Activated CD8-positive, alpha-beta T cell treated with anti-CD3 and anti-CD28 coated beads for 36 hours (primary cell): ENCODE results near the gene ANKRD23. TPM values are rescaled to one million over a fixed set of nuclear protein-coding genes. Genes with fewer than 3 reads are reported as not detected.

Source experiments
- ATAC-seq: fragments of 200-7000 bp; cut with Tn5 transposase; one replicate; pipeline ENCODE4 v1.10.0; 2021; ENCODE audit warnings: mild to moderate bottlenecking, moderate library complexity
- CTCF ChIA-PET: fragments of 350-600 bp; sonication (Branson Sonifier 250); formaldehyde crosslinking; loops from one replicate; lab custom pipeline; 2021; ENCODE audit warnings: antibody characterized with exemption; lab: Charles Lee
- POLR2A ChIA-PET: fragments of 350-600 bp; sonication (Branson Sonifier 250); formaldehyde crosslinking; loops from one replicate; lab custom pipeline; 2021; ENCODE audit warnings: antibody characterized with exemption; lab: Charles Lee
- DNase-seq: peaks from one replicate; pipeline ENCODE4 v3.0.0-alpha.2; 2020
- H3K27ac Mint-ChIP-seq: one replicate; pipeline ENCODE4 v1.8.0; 2021; ENCODE audit warnings: mild to moderate bottlenecking, mixed read lengths
- H3K27me3 Mint-ChIP-seq: one replicate; pipeline ENCODE4 v1.8.0; 2021; ENCODE audit warnings: mixed read lengths
- H3K36me3 Mint-ChIP-seq: one replicate; pipeline ENCODE4 v1.8.0; 2021; ENCODE audit warnings: low read depth, mixed read lengths
- H3K4me1 Mint-ChIP-seq: one replicate; pipeline ENCODE4 v1.8.0; 2021; ENCODE audit warnings: low read depth, mixed read lengths
- H3K4me3 Mint-ChIP-seq: one replicate; pipeline ENCODE4 v1.8.0; 2021; ENCODE audit warnings: mild to moderate bottlenecking, moderate library complexity, mixed read lengths
- H3K9me3 Mint-ChIP-seq: one replicate; pipeline ENCODE4 v1.8.0; 2021; ENCODE audit warnings: mixed read lengths
- intact Hi-C: fragments of 100-400 bp; cut with micrococcal nuclease; formaldehyde crosslinking; loops from one replicate; pipeline ENCODE4 v1.10.0; 2022
- total RNA-seq, 2 experiments: library from RNA; stranded (reverse); gene quantifications; one replicate each; pipeline ENCODE4 v1.2.3, GENCODE V29; 2021
- TF ChIP-seq, protein P1 (sequence below): fragments of 200-600 bp; IDR thresholded peaks from one replicate; pipeline ENCODE4 v1.8.0; 2022; ENCODE audit warnings: antibody characterized with exemption, mild to moderate bottlenecking

Gene ANKRD23
- total RNA-seq, 2 experiments from 2014 or later = 5.3 to 5.7 TPM

DNA sequence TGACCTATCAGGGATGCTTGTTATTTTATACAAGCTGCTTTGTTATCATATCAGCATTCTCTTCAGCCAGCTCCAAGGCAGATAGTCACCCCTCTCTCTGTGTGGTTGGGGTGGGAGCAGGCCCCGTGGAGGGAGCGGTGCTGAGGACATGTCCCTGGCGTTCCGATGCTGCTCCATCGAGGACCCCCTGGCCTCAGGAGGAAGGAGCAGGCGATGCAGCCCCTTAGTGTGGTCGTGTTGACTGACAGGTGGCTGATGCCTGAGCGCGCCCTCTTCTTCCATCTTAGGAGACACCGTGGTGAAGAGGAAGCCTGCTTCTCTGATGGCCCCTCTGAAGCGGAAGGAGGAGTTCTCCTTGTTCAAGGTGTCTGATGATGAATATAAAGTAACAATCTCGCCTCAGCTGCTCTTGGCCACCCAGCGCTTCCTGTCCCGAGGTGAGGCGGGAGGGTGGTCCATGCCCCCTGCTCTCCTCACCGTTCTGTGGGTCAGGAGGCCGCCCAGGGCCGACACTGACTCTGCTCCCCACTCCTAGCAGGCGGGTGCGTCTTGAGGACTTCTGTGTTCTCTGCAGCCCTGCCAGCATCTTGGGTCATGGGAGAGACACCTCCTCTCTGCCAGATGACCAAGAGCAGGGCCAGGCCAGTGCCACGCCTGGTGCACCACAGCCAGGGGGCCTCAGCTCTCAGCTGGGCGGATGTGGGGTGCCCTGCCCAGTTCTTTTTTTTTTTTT is 17.1 kb downstream of the ANKRD23 start:
- no peak for ATAC-seq
- POLR2A ChIA-PET = no interaction called here
- no peak overlapping the region for H3K27ac Mint-ChIP-seq
- H3K27me3 Mint-ChIP-seq = no peaks in the 10 kb centered on the region
- peaks cover under 1% of the 10 kb centered on the region for H3K4me1 Mint-ChIP-seq
- H3K36me3 Mint-ChIP-seq = peaks cover 22% of the 10 kb centered on the region
- no peak for DNase-seq
- CTCF ChIA-PET = no interaction called here
- H3K9me3 Mint-ChIP-seq = no peaks in the 10 kb centered on the region
- TF ChIP-seq, protein P1, sequence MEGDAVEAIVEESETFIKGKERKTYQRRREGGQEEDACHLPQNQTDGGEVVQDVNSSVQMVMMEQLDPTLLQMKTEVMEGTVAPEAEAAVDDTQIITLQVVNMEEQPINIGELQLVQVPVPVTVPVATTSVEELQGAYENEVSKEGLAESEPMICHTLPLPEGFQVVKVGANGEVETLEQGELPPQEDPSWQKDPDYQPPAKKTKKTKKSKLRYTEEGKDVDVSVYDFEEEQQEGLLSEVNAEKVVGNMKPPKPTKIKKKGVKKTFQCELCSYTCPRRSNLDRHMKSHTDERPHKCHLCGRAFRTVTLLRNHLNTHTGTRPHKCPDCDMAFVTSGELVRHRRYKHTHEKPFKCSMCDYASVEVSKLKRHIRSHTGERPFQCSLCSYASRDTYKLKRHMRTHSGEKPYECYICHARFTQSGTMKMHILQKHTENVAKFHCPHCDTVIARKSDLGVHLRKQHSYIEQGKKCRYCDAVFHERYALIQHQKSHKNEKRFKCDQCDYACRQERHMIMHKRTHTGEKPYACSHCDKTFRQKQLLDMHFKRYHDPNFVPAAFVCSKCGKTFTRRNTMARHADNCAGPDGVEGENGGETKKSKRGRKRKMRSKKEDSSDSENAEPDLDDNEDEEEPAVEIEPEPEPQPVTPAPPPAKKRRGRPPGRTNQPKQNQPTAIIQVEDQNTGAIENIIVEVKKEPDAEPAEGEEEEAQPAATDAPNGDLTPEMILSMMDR = no peak
- H3K4me3 Mint-ChIP-seq = no peak overlapping the region
- intact Hi-C loops = no loop called here

DNA sequence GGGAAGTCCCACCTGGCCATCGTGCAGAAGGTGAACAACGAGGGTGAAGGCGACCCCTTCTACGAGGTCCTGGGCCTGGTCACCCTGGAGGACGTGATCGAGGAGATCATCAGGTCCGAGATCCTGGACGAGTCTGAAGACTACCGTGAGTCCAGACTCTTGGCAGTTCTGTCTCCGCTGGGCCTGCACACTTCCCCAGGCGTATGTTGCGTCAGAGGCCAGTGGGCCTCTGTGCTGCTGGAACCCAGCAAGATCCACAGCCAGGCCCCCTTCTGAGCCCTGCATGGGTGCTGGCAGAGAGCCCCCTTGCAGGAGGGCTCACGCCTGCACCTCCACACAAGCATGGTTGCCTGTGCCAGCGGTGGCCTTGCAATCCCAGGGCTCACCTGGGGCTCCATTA is 18.8 kb downstream of the ANKRD23 start:
- no peak overlapping the region for H3K4me3 Mint-ChIP-seq
- TF ChIP-seq, protein P1 = no peak
- DNase-seq = no peak
- no peaks in the 10 kb centered on the region for H3K27me3 Mint-ChIP-seq
- H3K36me3 Mint-ChIP-seq = peaks cover 14% of the 10 kb centered on the region
- no peak overlapping the region for H3K27ac Mint-ChIP-seq
- ATAC-seq = no peak
- H3K9me3 Mint-ChIP-seq = no peaks in the 10 kb centered on the region
- CTCF ChIA-PET = interaction anchor here (0.7 to 1.7 kb wide), 2 partner anchors 20 to 62 kb away, joined by 3 to 4 read pairs; no protein-coding TSS in a partner anchor
- POLR2A ChIA-PET = no interaction called here
- H3K4me1 Mint-ChIP-seq = peaks cover 17% of the 10 kb centered on the region
- intact Hi-C loops = no loop called here

DNA sequence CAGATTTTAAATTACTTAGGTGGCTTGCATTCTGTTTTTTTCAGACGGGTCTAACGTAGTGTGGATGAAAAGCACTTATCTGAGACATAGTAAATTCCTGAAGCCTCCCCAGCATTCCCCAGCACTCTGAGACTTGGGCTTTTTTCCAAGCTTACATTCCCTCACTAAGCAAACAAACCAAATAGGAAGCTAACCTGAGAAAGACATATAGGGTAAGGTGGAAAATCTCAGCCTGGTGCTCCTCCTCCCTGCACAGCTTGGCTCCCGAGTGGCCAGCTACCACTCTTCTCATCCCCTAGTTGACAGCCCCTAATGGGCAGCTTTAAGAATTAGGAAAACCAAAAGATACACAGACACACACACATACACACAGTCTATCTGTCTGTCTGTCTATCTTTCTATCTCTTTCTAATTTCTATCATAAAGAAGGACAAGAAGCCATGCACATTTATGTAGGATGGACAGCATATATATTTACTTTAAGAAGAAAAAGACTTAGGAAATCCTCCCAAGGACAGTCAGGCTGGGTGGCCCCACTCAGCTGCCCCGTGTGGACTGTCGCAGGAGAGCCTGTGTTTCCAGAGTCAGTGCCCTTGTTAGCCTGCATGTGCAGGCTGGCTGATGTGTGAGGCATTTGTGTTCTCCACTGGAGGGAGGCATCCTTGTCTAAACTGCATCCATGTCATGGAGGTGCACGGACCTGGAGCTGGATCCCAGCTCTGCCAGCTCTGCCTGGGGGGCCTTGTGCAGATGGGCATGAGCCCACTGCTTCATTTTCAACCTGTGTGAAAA is 19.5 kb downstream of the ANKRD23 start:
- H3K36me3 Mint-ChIP-seq = peaks cover 14% of the 10 kb centered on the region
- ATAC-seq (no peak), DNase-seq (no peak)
- intact Hi-C loops = no loop called here
- POLR2A ChIA-PET = interaction anchor here (1.2 kb wide), 1 partner anchor 33 kb away, joined by 3 read pairs; no protein-coding TSS in a partner anchor
- no peaks in the 10 kb centered on the region for H3K9me3 Mint-ChIP-seq
- CTCF ChIA-PET = interaction anchor here (0.7 to 1.7 kb wide), 3 partner anchors 9 to 61 kb away, joined by 3 to 6 read pairs (median 4); no protein-coding TSS in a partner anchor
- peak overlapping the region; percentile 34 for H3K27ac Mint-ChIP-seq
- H3K4me3 Mint-ChIP-seq = no peak overlapping the region
- no peaks in the 10 kb centered on the region for H3K27me3 Mint-ChIP-seq
- H3K4me1 Mint-ChIP-seq = peaks cover 24% of the 10 kb centered on the region
- TF ChIP-seq, protein P1 = no peak

DNA sequence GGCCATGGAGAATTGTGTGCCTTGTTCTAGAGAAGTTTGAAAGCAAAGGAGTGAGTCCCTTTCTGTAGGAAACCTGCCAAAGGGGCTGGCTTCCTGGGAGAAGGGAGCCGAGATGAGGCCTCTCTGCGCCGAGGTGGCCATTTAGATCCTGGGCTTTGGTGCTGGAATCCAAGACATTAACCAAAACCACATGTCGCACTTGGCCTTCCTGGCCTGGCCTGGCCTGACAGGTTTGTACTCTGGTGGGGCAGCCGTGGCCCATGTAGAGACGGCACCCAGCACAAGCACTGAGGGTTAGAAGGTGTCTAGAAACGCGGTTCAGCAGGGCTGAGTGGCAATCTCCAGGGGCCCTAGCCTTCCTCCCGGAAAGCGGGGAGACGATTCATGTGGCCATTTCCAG is 20.6 kb downstream of the ANKRD23 start:
- ATAC-seq = no peak
- intact Hi-C loops = no loop called here
- CTCF ChIA-PET = no interaction called here
- no peak overlapping the region for H3K4me3 Mint-ChIP-seq
- POLR2A ChIA-PET = interaction anchor here (0.9 to 1.2 kb wide), 2 partner anchors 17 to 34 kb away, joined by 3 read pairs; no protein-coding TSS in a partner anchor
- peaks cover 35% of the 10 kb centered on the region for H3K4me1 Mint-ChIP-seq
- H3K36me3 Mint-ChIP-seq = peaks cover 10% of the 10 kb centered on the region
- no peaks in the 10 kb centered on the region for H3K27me3 Mint-ChIP-seq
- H3K9me3 Mint-ChIP-seq = no peaks in the 10 kb centered on the region
- no peak for DNase-seq
- TF ChIP-seq, protein P1 = no peak
- no peak overlapping the region for H3K27ac Mint-ChIP-seq
